Stomach (tissue), 4 donors: ENCODE data around the gene INPP5A.

Source experiments
- CTCF ChIP-seq, 7 experiments: fragments of 450-650 bp in 4 of 7; fragments of 200-600 bp in 3 of 7; sonication (generic) in 3 of 7; IDR thresholded peaks; one replicate each; pipeline ENCODE4 v1.5.1; 2016 to 2019; ENCODE audit warnings: antibody characterized with exemption in 7 of 7, control low read depth in 2 of 7, mild to moderate bottlenecking in 1 of 7
- POLR2A ChIP-seq, 4 donors: fragments of 450-650 bp; IDR thresholded peaks; one replicate each; pipeline ENCODE4 v1.6.1; 2016; ENCODE audit warnings: antibody characterized with exemption in 4 of 4, control low read depth in 2 of 4, mild to moderate bottlenecking in 1 of 4, moderate library complexity in 1 of 4
- POLR2AphosphoS5 ChIP-seq, 3 donors: sonication (generic); formaldehyde crosslinking; IDR thresholded peaks; one replicate each; pipeline ENCODE4 v1.6.1; 2016; ENCODE audit warnings: antibody characterized with exemption in 3 of 3

GRCh38 chr10:132654121-132654571 lies 116.6 kb downstream of the INPP5A start:
- TF ChIP-seq CTCF (IDR thresholded peaks at IDR 0.05): no peak
- no peak for TF ChIP-seq POLR2AphosphoS5 (IDR thresholded peaks at IDR 0.05)
- no peak for TF ChIP-seq POLR2A (IDR thresholded peaks at IDR 0.05)
